PC-9 (cell line): ENCODE measurements around the gene C1orf141. TPM values are rescaled to one million over a fixed set of nuclear protein-coding genes. Genes with fewer than 3 reads are reported as not detected.

Source experiments
- BruUV-seq: library from RNA; stranded (reverse); fragments of 400-500 nt; replicated peaks from 2 replicates; lab custom pipeline; 2021; lab: Mats Ljungman, UMichigan
- CTCF ChIA-PET: fragments of 300-600 bp; sonication (Branson Sonifier 250); formaldehyde crosslinking; loops from one replicate; lab custom pipeline; 2022; ENCODE audit warnings: antibody characterized with exemption; lab: Charles Lee
- POLR2A ChIA-PET: fragments of 300-600 bp; sonication (Branson Sonifier 250); formaldehyde crosslinking; loops from one replicate; lab custom pipeline; 2022; ENCODE audit warnings: antibody characterized with exemption; ENCODE audit not compliant: unreplicated experiment; lab: Charles Lee
- DNase-seq, 2 experiments: peaks; one replicate each; pipeline versions ENCODE4 v3.0.0 to v3.0.0-alpha.2; 2015 to 2022; ENCODE audit warnings: mixed read lengths in 1 of 2
- H2AFZ ChIP-seq: fragments of 200-600 bp; sonication (generic); 2 replicates; pipeline ENCODE4 v1.8.1; 2017; ENCODE audit warnings: antibody characterized with exemption
- H3F3A ChIP-seq: fragments of 200-600 bp; sonication (generic); 2 replicates; pipeline ENCODE4 v1.8.1; 2017; ENCODE audit warnings: antibody characterized with exemption, mild to moderate bottlenecking, low read depth; ENCODE audit not compliant: insufficient read depth
- H3K27ac ChIP-seq: fragments of 200-600 bp; sonication (generic); 2 replicates; pipeline ENCODE4 v1.6.1; 2016; ENCODE audit warnings: mixed run types
- H3K27me3 ChIP-seq: fragments of 200-600 bp; sonication (generic); 2 replicates; pipeline ENCODE4 v1.6.1; 2016; ENCODE audit warnings: low read depth, mixed run types; ENCODE audit not compliant: insufficient read depth
- H3K36me3 ChIP-seq: fragments of 200-600 bp; sonication (generic); 2 replicates; pipeline ENCODE4 v1.6.1; 2016; ENCODE audit warnings: low read depth, mixed run types
- H3K4me1 ChIP-seq: fragments of 200-600 bp; sonication (generic); replicated peaks from 2 replicates; pipeline ENCODE4 v1.6.1; 2016; ENCODE audit warnings: mixed run types; ENCODE audit not compliant: insufficient read depth
- H3K4me2 ChIP-seq: fragments of 200-600 bp; sonication (generic); 2 replicates; pipeline ENCODE4 v1.6.1; 2017; ENCODE audit warnings: mixed run types
- H3K4me3 ChIP-seq: fragments of 200-600 bp; sonication (generic); 2 replicates; pipeline ENCODE4 v1.6.1; 2016; ENCODE audit warnings: mixed run types
- H3K79me2 ChIP-seq: fragments of 200-600 bp; sonication (generic); 2 replicates; pipeline ENCODE4 v1.6.1; 2017; ENCODE audit warnings: low read depth, mixed run types
- H3K9me2 ChIP-seq: fragments of 200-600 bp; sonication (generic); 2 replicates; pipeline ENCODE4 v1.8.1; 2017; ENCODE audit warnings: mild to moderate bottlenecking; ENCODE audit not compliant: insufficient read depth
- H3K9me3 ChIP-seq: fragments of 200-600 bp; sonication (generic); 2 replicates; pipeline ENCODE4 v1.8.1; 2016; ENCODE audit warnings: low read depth; ENCODE audit not compliant: insufficient read depth
- H4K20me1 ChIP-seq: fragments of 200-600 bp; sonication (generic); 2 replicates; pipeline ENCODE4 v1.8.1; 2017; ENCODE audit not compliant: insufficient read depth
- CTCF ChIP-seq: fragments of 200-600 bp; sonication (generic); conservative IDR thresholded peaks from 2 replicates; pipeline ENCODE4 v1.6.1; 2017; ENCODE audit warnings: mixed run types, antibody characterized with exemption, mild to moderate bottlenecking, moderate library complexity
- EZH2 ChIP-seq: fragments of 200-600 bp; sonication (generic); IDR thresholded peaks from 2 replicates; pipeline ENCODE4 v1.8.0; 2017; ENCODE audit warnings: antibody characterized with exemption, low read depth
- intact Hi-C: fragments of 100-400 bp; cut with micrococcal nuclease; formaldehyde crosslinking; loops from one replicate; pipeline ENCODE4 v1.10.0; 2022; ENCODE audit not compliant: unreplicated experiment
- total RNA-seq: library from RNA; stranded (reverse); gene quantifications from 2 replicates; pipeline ENCODE4 v1.2.3, GENCODE V29; 2021

Gene C1orf141
- total RNA-seq, 1 experiment from 2014 or later = not detected

GRCh38 chr1:67051196-67051595 lies 83.6 kb downstream of the C1orf141 start:
- H3K79me2 ChIP-seq = peaks cover 7% of the 10 kb centered on the region; the same call in 1 of the 2 replicates
- no peaks in the 10 kb centered on the region for H3K36me3 ChIP-seq
- no peak overlapping the region for H3K4me3 ChIP-seq
- TF ChIP-seq EZH2 (no peak), CTCF (no peak)
- H4K20me1 ChIP-seq = no peaks in the 10 kb centered on the region
- intact Hi-C loops = loop anchor here (10.0 kb wide), 1 partner anchor 164 kb away; no protein-coding TSS in a partner anchor
- H3K27ac ChIP-seq = no peak overlapping the region
- no peak for DNase-seq
- no TSS peak for BruUV-seq
- H2AFZ ChIP-seq = no peak overlapping the region
- H3K27me3 ChIP-seq = no peaks in the 10 kb centered on the region
- no peaks in the 10 kb centered on the region for H3F3A ChIP-seq
- H3K4me2 ChIP-seq = no peak overlapping the region
- no peaks in the 10 kb centered on the region for H3K9me2 ChIP-seq
- POLR2A ChIA-PET = no interaction called here
- CTCF ChIA-PET = no interaction called here
- H3K9me3 ChIP-seq = no peaks in the 10 kb centered on the region
- H3K4me1 ChIP-seq = peaks cover 13% of the 10 kb centered on the region

- intact Hi-C loops = no loop called here
- no peaks in the 10 kb centered on the region for H3K36me3 ChIP-seq
Observed at GRCh38 chr1:67044631-67045270, 90.0 kb downstream of the C1orf141 start.

GRCh38 chr1:67043366-67043765 lies 91.4 kb downstream of the C1orf141 start:
- no peak overlapping the region for H3K4me2 ChIP-seq
- no peak for DNase-seq
- CTCF ChIA-PET = no interaction called here
- H3K4me3 ChIP-seq = no peak overlapping the region
- POLR2A ChIA-PET = no interaction called here
- H3K36me3 ChIP-seq = no peaks in the 10 kb centered on the region
- H3K9me3 ChIP-seq = no peaks in the 10 kb centered on the region
- no peaks in the 10 kb centered on the region for H3F3A ChIP-seq
- H2AFZ ChIP-seq = no peak overlapping the region
- intact Hi-C loops = no loop called here
- H3K9me2 ChIP-seq = no peaks in the 10 kb centered on the region
- TF ChIP-seq CTCF = no peak
- BruUV-seq = no TSS peak
- no peaks in the 10 kb centered on the region for H4K20me1 ChIP-seq
- no peaks in the 10 kb centered on the region for H3K79me2 ChIP-seq
- no peaks in the 10 kb centered on the region for H3K4me1 ChIP-seq
- no peak overlapping the region for H3K27ac ChIP-seq
- no peaks in the 10 kb centered on the region for H3K27me3 ChIP-seq

More at GRCh38 chr1:67044631-67045270, 90.0 kb downstream of the C1orf141 start:
- Histone ChIP-seq H3K27ac (no peak overlapping the region), H3K9me3 (no peaks in the 10 kb centered on the region), H3K27me3 (no peaks in the 10 kb centered on the region), H3K4me1 (no peaks in the 10 kb centered on the region), H3K4me3 (no peak overlapping the region), H2AFZ (no peak overlapping the region), H3K79me2 (no peaks in the 10 kb centered on the region), H3F3A (no peaks in the 10 kb centered on the region), H3K9me2 (no peaks in the 10 kb centered on the region), H3K4me2 (no peak overlapping the region), H4K20me1 (no peaks in the 10 kb centered on the region)
- ChIA-PET CTCF (no interaction called here), POLR2A (no interaction called here)
- TF ChIP-seq EZH2 (no peak), CTCF (no peak)
- no peak for DNase-seq
- no TSS peak for BruUV-seq

Other genes with a start within 250 kb of the C1orf141 start
- gene DNAI4, start 210.1 kb downstream of the C1orf141 start, total RNA-seq = 8.2 and 12.6 TPM in 2 replicates
- gene MIER1, start 210.0 kb downstream of the C1orf141 start, total RNA-seq = 26.5 and 30.4 TPM in 2 replicates
- gene SLC35D1, start 80.8 kb downstream of the C1orf141 start, total RNA-seq = 2.3 and 2.6 TPM in 2 replicates
- gene IL23R, start 31.5 kb upstream of the C1orf141 start, total RNA-seq = not detected in 2 replicates
- not detected in 2 replicates for gene IL12RB2, start 172.9 kb upstream of the C1orf141 start, total RNA-seq